Thyroid gland (tissue), 4 donors: ENCODE measurements around the gene SPRR3.

Experiments
- POLR2A ChIP-seq, 2 donors: fragments of 450-650 bp; IDR thresholded peaks; one replicate each; pipeline ENCODE4 v1.6.1; 2017; ENCODE audit warnings: antibody characterized with exemption in 2 of 2, mild to moderate bottlenecking in 2 of 2, moderate library complexity in 1 of 2
- TF ChIP-seq, protein P1 (sequence below), 6 experiments: fragments of 200-600 bp in 3 of 6; fragments of 450-650 bp in 3 of 6; sonication (generic) in 3 of 6; IDR thresholded peaks; one replicate each; pipeline ENCODE4 v1.5.1; 2016 to 2019; ENCODE audit warnings: antibody characterized with exemption in 6 of 6, mild to moderate bottlenecking in 2 of 6, inconsistent platforms in 1 of 6, moderate library complexity in 1 of 6

DNA sequence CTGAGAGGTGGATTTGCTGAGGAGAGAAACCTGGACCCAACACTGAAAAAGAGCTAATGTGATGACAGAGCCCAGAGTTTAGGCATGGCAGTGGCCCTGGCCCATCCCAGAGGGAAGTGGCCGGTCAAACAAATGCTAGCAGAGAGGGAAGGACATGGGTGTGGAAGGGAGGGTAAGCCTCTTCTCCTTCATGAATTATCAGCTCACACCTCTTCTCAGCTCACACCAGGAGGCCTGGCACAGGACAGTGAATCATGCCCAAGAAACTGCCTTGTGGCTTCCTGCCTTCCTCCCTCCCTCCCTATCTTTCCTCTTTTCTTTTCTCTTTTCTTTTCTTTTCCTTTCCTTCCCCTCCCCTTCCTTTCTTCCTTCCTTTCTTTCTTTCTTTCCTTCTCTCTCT lies 1.3 kb upstream of the SPRR3 start:
- TF ChIP-seq, protein P1, sequence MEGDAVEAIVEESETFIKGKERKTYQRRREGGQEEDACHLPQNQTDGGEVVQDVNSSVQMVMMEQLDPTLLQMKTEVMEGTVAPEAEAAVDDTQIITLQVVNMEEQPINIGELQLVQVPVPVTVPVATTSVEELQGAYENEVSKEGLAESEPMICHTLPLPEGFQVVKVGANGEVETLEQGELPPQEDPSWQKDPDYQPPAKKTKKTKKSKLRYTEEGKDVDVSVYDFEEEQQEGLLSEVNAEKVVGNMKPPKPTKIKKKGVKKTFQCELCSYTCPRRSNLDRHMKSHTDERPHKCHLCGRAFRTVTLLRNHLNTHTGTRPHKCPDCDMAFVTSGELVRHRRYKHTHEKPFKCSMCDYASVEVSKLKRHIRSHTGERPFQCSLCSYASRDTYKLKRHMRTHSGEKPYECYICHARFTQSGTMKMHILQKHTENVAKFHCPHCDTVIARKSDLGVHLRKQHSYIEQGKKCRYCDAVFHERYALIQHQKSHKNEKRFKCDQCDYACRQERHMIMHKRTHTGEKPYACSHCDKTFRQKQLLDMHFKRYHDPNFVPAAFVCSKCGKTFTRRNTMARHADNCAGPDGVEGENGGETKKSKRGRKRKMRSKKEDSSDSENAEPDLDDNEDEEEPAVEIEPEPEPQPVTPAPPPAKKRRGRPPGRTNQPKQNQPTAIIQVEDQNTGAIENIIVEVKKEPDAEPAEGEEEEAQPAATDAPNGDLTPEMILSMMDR (IDR thresholded peaks at IDR 0.05): no peak
- no peak for TF ChIP-seq POLR2A (IDR thresholded peaks at IDR 0.05)
